SK-N-SH (cell line): ENCODE data around the gene TBC1D12.

Experiments used
- CTCF ChIP-seq: fragments of 200-600 bp; sonication (generic); IDR thresholded peaks from 2 replicates; pipeline ENCODE4 v1.6.1; 2017; ENCODE audit warnings: antibody characterized with exemption, mild to moderate bottlenecking, moderate library complexity
- EZH2phosphoT487 ChIP-seq: fragments of 200-600 bp; sonication (generic); IDR thresholded peaks from 2 replicates; pipeline ENCODE4 v1.6.1; 2017; ENCODE audit warnings: low read depth, mixed run types, mild to moderate bottlenecking, antibody characterized with exemption, moderate library complexity, borderline replicate concordance
- MAX ChIP-seq: IDR thresholded peaks from 2 replicates; pipeline ENCODE4 v1.4.0; 2012; ENCODE audit warnings: low read depth
- ZBTB33 ChIP-seq: IDR thresholded peaks from 2 replicates; pipeline ENCODE4 v1.4.0; 2012; ENCODE audit warnings: low read depth, borderline replicate concordance

- no peak for TF ChIP-seq ZBTB33
- TF ChIP-seq CTCF = no peak
- no peak for TF ChIP-seq EZH2phosphoT487
- no peak for TF ChIP-seq MAX
These were observed 63.3 kb downstream of the TBC1D12 start for GRCh38 chr10:94465684-94466083.
